Measurements from ENCODE around the gene KIF21A.

KIF21A gene

DNA sequence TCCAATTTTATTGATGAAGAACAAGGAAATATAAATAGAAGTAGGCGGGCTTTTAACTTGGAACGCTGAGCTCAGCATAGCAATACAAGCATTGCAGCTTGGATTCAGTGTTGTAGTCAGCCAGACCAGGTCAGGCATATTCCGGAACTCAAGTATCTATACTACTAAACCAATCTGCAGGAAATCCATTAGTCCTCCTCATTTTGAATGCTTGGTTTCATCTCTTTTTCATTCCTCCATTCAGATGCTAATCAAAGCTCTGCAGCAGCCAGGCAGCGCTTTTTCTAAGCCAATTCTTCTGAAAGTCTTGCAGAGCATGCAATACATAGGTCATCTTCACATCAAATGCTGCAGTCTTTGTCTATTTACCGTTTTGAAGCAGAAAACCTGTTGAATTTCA, 49.0 kb downstream of the KIF21A start:
- H3K4me1 Mint-ChIP-seq = peaks cover 8% of the 10 kb centered on the region
- no peak overlapping the region for H3K4me3 Mint-ChIP-seq
- H3K27me3 Mint-ChIP-seq = no peaks in the 10 kb centered on the region
- ATAC-seq (replicated peaks; ENCODE audit: extremely low read depth, poor library complexity, severe bottlenecking) = no peak
- H3K36me3 Mint-ChIP-seq (ENCODE audit: insufficient read depth) = no peaks in the 10 kb centered on the region
- H3K9me3 Mint-ChIP-seq = no peaks in the 10 kb centered on the region
- no peak overlapping the region for H3K27ac Mint-ChIP-seq (ENCODE audit: low read depth)
- no peak for DNase-seq (ENCODE audit: low spot score in 2 of 2)

DNA sequence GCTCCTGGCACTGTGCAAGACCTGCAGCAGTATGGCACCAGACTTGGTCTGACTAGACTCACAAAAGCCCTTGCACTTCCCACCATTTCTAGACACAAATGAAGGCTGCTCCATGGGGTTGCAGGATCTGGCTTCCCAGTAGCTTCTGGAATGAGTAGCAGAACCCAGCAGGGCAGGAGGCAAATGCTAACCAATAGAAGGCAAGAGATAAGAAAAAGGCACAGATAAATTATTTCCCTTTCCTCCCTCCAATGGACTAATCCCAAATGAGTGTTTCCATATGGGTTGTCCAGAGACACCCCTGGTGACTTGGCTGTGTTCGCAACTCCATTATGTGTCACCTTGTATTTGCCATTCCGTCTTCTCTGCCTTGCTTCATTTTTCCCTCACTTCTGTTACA, 49.7 kb downstream of the KIF21A start:
- Mint-ChIP-seq H3K9me3 (no peaks in the 10 kb centered on the region), H3K27me3 (no peaks in the 10 kb centered on the region), H3K4me3 (no peak overlapping the region)

DNA sequence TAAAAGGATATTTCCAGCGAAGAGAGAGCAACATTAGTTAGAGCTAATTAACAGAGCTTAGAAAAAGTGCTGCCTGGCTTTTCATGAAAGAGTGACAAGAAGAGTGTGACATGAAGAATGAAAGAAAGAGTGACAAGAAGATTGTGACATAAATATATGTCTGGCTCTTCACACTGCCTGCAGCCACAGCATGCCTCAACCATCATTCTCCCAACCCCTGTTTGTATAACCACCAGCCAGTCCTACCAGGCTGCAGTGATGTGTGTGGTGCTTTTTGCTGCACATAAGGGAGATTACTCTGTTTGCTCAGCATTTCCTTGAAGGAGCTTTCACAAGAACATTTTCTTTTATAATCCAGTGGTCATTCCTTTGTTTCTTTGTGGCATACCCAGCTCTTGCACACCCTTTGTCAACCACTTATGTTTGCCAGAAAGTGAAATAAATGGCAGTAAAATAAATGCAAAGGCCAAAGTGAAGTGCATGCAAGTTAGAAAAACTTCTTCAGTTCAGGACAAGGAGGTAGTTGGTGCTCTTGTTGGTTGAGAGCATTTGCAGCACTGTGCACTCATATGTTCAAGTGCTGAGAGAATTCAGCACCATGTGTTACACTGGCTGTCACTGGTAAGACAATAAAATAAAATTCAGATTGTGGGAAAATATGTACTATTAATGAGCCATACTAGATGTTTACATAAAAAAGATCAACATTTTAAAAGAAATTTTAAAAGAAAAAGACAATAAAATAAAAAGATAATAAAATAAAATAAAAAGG, 50.6 kb downstream of the KIF21A start:
- no peak for DNase-seq (ENCODE audit: low spot score in 2 of 2)
- Mint-ChIP-seq H3K27ac (ENCODE audit: low read depth) (no peak overlapping the region), H3K4me1 (peaks cover 12% of the 10 kb centered on the region), H3K36me3 (ENCODE audit: insufficient read depth) (no peaks in the 10 kb centered on the region), H3K9me3 (no peaks in the 10 kb centered on the region), H3K27me3 (no peaks in the 10 kb centered on the region), H3K4me3 (no peak overlapping the region)
- no peak for ATAC-seq (replicated peaks; ENCODE audit: extremely low read depth, poor library complexity, severe bottlenecking)

More for the DNA sequence above, 49.7 kb downstream of the KIF21A start:
- no peak overlapping the region for H3K27ac Mint-ChIP-seq (ENCODE audit: low read depth)
- no peak for DNase-seq (ENCODE audit: low spot score in 2 of 2)
- H3K36me3 Mint-ChIP-seq (ENCODE audit: insufficient read depth) = no peaks in the 10 kb centered on the region
- peaks cover 8% of the 10 kb centered on the region for H3K4me1 Mint-ChIP-seq
- no peak for ATAC-seq (replicated peaks; ENCODE audit: extremely low read depth, poor library complexity, severe bottlenecking)

DNA sequence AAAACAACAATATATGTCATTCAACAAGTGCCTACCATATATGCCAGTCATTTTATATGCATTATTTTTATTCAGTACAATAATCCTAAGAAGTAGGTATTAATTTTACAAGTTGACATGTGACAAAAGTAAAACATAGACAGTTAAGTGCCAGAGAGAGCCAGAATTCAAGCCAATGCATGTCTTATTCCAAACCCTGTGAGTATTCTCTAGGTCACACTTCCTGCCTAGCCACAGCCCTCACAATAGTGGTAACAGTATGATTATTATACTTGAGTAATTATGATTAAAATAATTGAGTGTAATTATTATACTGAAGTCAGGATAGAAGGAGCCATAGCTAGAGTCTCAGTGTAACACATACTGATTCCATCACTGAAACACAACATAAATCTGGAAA, 52.2 kb downstream of the KIF21A start:
- H3K4me1 Mint-ChIP-seq = peaks cover 17% of the 10 kb centered on the region
- no peaks in the 10 kb centered on the region for H3K27me3 Mint-ChIP-seq
- H3K4me3 Mint-ChIP-seq = no peak overlapping the region
- H3K9me3 Mint-ChIP-seq = no peaks in the 10 kb centered on the region
- no peak for ATAC-seq (replicated peaks; ENCODE audit: extremely low read depth, poor library complexity, severe bottlenecking)
- no peak for DNase-seq (ENCODE audit: low spot score in 2 of 2)
- H3K27ac Mint-ChIP-seq (ENCODE audit: low read depth) = no peak overlapping the region
- H3K36me3 Mint-ChIP-seq (ENCODE audit: insufficient read depth) = no peaks in the 10 kb centered on the region

DNA sequence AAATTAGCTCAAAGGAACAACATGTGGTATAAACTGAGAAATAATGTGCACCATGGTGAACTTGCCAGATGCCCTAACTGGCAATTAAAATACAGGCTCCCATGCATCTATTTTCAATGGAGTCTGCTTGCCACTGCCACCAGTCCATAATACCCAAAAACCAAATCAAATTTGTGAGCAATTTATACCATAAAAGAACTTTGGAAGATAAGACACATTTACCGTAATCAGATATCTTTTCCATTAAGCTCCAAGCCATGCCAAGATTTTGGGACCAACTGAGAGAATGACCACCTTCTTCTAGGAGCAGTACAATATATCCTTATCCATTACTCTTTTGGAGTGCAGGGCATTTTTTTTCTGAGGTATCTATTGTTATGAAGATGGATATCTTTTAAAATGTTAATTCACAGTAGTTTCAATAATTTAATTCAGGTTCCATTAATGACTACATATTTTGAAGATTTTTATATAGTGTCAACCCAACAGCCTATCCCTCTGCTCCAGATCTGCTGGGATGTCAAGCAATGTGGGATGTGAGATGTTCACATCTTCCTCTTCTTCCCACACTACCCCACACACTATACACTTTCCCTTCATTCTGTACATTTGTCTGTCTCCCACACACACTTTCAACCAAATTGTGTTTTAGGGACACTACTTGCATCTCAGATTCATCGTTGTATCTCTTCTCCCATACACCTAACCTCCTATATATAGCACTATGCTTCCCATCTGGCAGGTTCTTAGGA, 53.3 kb downstream of the KIF21A start:
- Mint-ChIP-seq H3K4me1 (peaks cover 17% of the 10 kb centered on the region), H3K36me3 (ENCODE audit: insufficient read depth) (no peaks in the 10 kb centered on the region), H3K9me3 (no peaks in the 10 kb centered on the region), H3K27ac (ENCODE audit: low read depth) (no peak overlapping the region), H3K4me3 (no peak overlapping the region), H3K27me3 (no peaks in the 10 kb centered on the region)
- no peak for ATAC-seq (replicated peaks; ENCODE audit: extremely low read depth, poor library complexity, severe bottlenecking)
- no peak for DNase-seq (ENCODE audit: low spot score in 2 of 2)

DNA sequence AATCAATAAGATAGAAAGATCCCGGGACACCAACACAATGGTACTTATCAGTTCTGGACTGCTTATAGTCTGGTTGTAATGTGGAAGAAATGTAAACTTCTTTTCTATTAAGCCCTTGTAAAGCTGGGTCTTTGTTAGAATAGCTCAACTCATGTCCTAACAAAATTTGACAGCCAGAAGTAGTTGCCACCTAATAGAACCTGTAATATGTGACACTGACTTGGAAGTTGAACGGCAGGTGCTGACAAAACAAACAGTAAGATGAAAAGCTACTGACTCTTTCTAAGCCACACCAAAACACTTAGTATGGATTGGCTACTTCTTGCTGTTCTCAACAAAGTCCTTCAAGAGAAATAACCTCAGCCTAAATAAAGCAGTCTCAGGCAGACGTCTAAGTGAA, 56.6 kb downstream of the KIF21A start:
- H3K9me3 Mint-ChIP-seq = no peaks in the 10 kb centered on the region

DNA sequence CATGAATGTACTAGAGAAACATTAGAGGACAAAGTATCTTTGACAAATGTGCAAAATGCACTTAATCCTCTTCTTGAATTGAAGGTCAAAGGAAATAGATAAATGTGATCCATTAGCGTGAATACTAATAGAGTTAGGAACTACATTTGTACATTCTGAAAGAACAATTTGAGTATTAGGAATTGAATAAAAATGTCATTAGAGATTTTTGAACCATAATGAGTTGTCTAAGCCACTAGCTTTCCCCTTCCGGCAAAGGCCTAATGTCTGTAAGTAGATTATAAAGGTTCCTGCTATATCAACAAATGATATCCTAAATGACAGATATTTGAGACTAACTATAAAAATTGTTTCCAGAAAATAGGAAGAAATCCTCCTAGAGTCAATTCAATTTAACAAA, 59.8 kb downstream of the KIF21A start:
- H3K27ac Mint-ChIP-seq (ENCODE audit: low read depth) = no peak overlapping the region
- peaks cover 14% of the 10 kb centered on the region for H3K4me1 Mint-ChIP-seq
- ATAC-seq (replicated peaks; ENCODE audit: extremely low read depth, poor library complexity, severe bottlenecking) = no peak
- H3K27me3 Mint-ChIP-seq = no peaks in the 10 kb centered on the region
- no peaks in the 10 kb centered on the region for H3K36me3 Mint-ChIP-seq (ENCODE audit: insufficient read depth)
- no peaks in the 10 kb centered on the region for H3K9me3 Mint-ChIP-seq
- no peak overlapping the region for H3K4me3 Mint-ChIP-seq
- DNase-seq (ENCODE audit: low spot score in 2 of 2) = no peak

More for the DNA sequence above, 56.6 kb downstream of the KIF21A start:
- Mint-ChIP-seq H3K27ac (ENCODE audit: low read depth) (no peak overlapping the region), H3K27me3 (no peaks in the 10 kb centered on the region), H3K4me1 (peaks cover 8% of the 10 kb centered on the region), H3K4me3 (no peak overlapping the region), H3K36me3 (ENCODE audit: insufficient read depth) (no peaks in the 10 kb centered on the region)
- no peak for DNase-seq (ENCODE audit: low spot score in 2 of 2)
- no peak for ATAC-seq (replicated peaks; ENCODE audit: extremely low read depth, poor library complexity, severe bottlenecking)

DNA sequence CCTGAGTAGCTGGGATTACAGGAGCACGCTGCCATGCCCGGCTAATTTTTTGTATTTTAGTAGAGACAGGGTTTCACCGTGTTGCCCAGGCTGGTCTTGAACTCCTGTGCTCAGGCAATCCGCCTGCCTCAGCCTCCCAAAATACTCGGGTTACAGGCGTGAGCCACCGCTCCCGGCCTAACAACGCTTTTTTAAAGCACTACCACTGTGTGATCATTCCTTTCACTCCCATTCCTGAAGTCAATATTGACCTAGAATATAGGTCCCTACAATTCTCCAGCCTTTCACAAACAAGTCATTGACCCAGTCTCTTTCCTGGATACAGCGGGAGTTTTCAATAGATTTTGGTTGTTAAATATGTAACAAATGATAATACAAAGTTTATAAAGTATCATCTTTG, 62.8 kb downstream of the KIF21A start:
- Mint-ChIP-seq H3K36me3 (ENCODE audit: insufficient read depth) (no peaks in the 10 kb centered on the region), H3K4me3 (no peak overlapping the region), H3K27ac (ENCODE audit: low read depth) (peak overlapping the region; percentile 88), H3K4me1 (peaks cover 16% of the 10 kb centered on the region), H3K9me3 (no peaks in the 10 kb centered on the region), H3K27me3 (no peaks in the 10 kb centered on the region)
- DNase-seq (ENCODE audit: low spot score in 2 of 2) (no peak), ATAC-seq (replicated peaks; ENCODE audit: extremely low read depth, poor library complexity, severe bottlenecking) (no peak)

DNA sequence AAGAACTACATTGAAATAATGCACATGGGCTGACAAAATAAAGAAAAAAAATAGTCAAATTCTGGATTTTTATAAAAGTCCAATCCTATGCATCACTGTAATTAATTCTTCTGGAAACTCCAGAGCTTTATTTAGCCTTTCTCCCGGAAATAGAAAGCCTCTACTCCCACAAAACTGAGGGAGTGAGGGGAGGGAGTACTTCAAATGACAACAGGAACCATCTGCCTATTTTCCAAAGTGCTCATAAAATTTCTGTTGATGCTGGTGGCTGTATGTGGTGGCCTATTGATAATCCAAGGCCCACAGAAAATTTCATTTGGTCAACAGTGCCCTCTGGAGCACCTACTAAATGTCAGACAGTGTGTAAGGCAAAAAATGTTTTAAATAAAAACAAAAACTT, 64.6 kb downstream of the KIF21A start:
- no peak overlapping the region for H3K4me3 Mint-ChIP-seq

DNA sequence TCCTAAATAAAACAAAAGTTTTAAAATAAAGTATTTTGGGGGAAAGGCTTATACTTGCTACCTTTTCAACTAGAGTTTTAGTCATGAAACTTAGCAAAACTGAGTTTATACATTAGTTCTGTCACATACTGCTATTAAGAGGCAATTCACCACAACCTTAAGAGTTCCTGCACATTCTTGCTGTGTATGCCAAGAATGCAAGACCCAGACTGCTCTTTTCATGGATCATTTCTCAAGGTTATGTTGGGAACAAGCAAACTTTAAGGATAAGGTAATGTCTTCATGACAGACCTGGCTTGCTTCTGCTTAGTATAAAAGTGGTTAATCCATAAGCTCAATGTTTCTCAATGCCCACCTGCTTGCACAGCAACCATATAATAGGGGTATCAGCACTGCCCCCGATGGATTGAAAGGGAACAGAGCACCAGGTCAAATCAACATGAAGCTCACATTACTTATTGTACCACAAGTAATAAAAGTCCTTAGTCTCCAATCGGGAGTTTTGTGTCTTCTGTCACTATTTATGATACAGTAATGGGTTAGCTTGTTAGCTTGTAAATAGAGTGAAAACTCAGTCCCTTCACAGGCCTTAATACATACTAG, 67.6 kb downstream of the KIF21A start:
- DNase-seq (ENCODE audit: low spot score in 2 of 2) = no peak
- no peaks in the 10 kb centered on the region for H3K36me3 Mint-ChIP-seq (ENCODE audit: insufficient read depth)
- peaks cover 38% of the 10 kb centered on the region for H3K4me1 Mint-ChIP-seq
- H3K27ac Mint-ChIP-seq (ENCODE audit: low read depth) = no peak overlapping the region
- peaks cover 6% of the 10 kb centered on the region for H3K9me3 Mint-ChIP-seq
- no peak for ATAC-seq (replicated peaks; ENCODE audit: extremely low read depth, poor library complexity, severe bottlenecking)
- no peak overlapping the region for H3K4me3 Mint-ChIP-seq
- no peaks in the 10 kb centered on the region for H3K27me3 Mint-ChIP-seq

More for the DNA sequence above, 64.6 kb downstream of the KIF21A start:
- Mint-ChIP-seq H3K36me3 (ENCODE audit: insufficient read depth) (no peaks in the 10 kb centered on the region), H3K27me3 (no peaks in the 10 kb centered on the region), H3K27ac (ENCODE audit: low read depth) (no peak overlapping the region), H3K9me3 (no peaks in the 10 kb centered on the region), H3K4me1 (peaks cover 22% of the 10 kb centered on the region)
- DNase-seq (ENCODE audit: low spot score in 2 of 2) (no peak), ATAC-seq (replicated peaks; ENCODE audit: extremely low read depth, poor library complexity, severe bottlenecking) (no peak)

DNA sequence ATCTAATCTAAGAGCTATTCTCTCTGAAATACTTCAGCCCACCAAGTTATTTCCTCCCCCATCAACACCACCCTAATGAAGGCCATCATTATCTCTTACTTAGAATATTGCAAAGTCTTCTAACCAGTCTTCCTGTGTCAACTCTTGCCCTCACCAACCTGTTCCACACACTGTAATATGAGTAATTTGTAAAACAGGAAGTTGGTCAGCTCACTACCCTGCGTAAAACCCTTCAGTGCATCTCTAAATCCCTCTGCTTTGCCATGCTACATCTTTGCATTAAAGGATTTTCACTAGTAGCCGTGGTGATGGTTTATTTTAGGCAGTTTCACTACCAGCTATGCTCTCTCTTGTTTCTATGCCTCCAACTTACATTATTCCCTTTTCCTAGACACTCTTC, 70.0 kb downstream of the KIF21A start:
- H3K27ac Mint-ChIP-seq (ENCODE audit: low read depth) = peak overlapping the region; percentile 60
- ATAC-seq (replicated peaks; ENCODE audit: extremely low read depth, poor library complexity, severe bottlenecking) (peak; percentile 100), DNase-seq (ENCODE audit: low spot score in 2 of 2) (peak in 1 of 2 donors; percentile 27)
- H3K27me3 Mint-ChIP-seq = no peaks in the 10 kb centered on the region
- peaks cover 37% of the 10 kb centered on the region for H3K4me1 Mint-ChIP-seq
- peaks cover 6% of the 10 kb centered on the region for H3K9me3 Mint-ChIP-seq
- peak overlapping the region; percentile 40 for H3K4me3 Mint-ChIP-seq
- no peaks in the 10 kb centered on the region for H3K36me3 Mint-ChIP-seq (ENCODE audit: insufficient read depth)

DNA sequence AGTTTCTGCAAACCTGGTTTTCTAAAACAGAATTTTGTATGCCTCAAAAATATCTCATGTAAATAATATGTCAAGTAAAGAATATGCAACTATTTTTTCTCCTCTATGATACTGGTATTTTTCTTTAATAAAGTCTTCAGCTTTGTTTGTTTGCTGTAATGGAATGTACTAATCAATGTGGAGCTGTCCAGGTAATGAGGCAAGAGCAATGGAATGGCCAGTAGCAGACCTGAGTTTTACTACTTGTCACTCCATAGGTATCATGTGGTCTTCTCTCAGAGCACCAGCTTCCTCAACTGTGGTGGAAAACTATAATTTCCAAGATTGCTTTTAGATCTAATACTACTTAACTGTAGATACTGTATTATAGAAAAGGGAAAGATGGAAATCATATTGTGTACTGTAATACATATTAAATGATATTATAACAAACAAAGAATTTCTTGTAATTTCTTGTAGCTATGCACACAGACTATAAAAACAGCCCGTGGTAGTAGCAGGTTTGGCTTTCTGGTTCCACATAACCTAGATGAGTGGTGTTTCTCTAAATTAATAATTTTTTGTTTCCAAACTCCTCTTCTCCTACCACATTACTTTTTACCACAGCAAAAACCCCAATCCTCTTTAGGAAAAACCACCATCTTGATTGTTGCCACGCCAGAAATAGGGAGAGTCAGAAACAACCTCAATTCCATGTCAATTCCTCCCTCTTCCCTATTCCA, 70.6 kb downstream of the KIF21A start:
- Mint-ChIP-seq H3K4me3 (peak overlapping the region; percentile 40), H3K27ac (ENCODE audit: low read depth) (peak overlapping the region; percentile 60)

More for the DNA sequence above, 70.6 kb downstream of the KIF21A start:
- peaks cover 6% of the 10 kb centered on the region for H3K9me3 Mint-ChIP-seq
- no peak for DNase-seq (ENCODE audit: low spot score in 2 of 2)
- peaks cover 35% of the 10 kb centered on the region for H3K4me1 Mint-ChIP-seq
- H3K27me3 Mint-ChIP-seq = no peaks in the 10 kb centered on the region
- H3K36me3 Mint-ChIP-seq (ENCODE audit: insufficient read depth) = no peaks in the 10 kb centered on the region
- no peak for ATAC-seq (replicated peaks; ENCODE audit: extremely low read depth, poor library complexity, severe bottlenecking)
